Tibial nerve (tissue), 3 donors: ENCODE measurements around the gene ZNF575.

Experiments used
- POLR2A ChIP-seq, 2 donors: fragments of 450-650 bp; IDR thresholded peaks; one replicate each; pipeline ENCODE4 v1.6.1; 2017; ENCODE audit warnings: antibody characterized with exemption in 2 of 2, mild to moderate bottlenecking in 2 of 2, moderate library complexity in 2 of 2
- TF ChIP-seq, protein P1 (sequence below), 5 experiments: fragments of 200-600 bp in 3 of 5; fragments of 450-650 bp in 2 of 5; sonication (generic) in 3 of 5; IDR thresholded peaks; one replicate each; pipeline ENCODE4 v1.5.1; 2016 to 2019; ENCODE audit warnings: antibody characterized with exemption in 5 of 5, mild to moderate bottlenecking in 3 of 5, moderate library complexity in 2 of 5

DNA sequence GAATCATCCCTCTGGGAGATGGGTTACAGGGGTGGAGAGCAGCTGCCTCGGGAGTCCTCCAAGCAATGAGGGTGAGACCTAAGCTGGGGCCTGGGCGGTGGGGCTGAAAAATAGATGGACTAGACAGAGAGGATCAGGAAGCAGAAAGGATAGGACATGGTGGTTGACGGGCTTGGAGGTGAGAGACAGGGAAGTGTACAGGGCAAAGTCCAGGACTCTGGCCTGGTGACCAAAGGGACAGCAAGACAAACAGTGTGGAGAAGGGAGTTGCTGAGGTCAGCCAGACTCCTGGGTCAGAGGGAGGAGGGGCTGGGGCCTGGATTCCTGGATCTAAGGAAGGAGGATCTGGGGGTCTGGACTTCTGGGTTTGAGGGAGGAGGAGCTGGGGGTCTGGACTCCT, 33.9 kb upstream of the ZNF575 start:
- no peak for TF ChIP-seq POLR2A (IDR thresholded peaks at IDR 0.05)
- TF ChIP-seq, protein P1, sequence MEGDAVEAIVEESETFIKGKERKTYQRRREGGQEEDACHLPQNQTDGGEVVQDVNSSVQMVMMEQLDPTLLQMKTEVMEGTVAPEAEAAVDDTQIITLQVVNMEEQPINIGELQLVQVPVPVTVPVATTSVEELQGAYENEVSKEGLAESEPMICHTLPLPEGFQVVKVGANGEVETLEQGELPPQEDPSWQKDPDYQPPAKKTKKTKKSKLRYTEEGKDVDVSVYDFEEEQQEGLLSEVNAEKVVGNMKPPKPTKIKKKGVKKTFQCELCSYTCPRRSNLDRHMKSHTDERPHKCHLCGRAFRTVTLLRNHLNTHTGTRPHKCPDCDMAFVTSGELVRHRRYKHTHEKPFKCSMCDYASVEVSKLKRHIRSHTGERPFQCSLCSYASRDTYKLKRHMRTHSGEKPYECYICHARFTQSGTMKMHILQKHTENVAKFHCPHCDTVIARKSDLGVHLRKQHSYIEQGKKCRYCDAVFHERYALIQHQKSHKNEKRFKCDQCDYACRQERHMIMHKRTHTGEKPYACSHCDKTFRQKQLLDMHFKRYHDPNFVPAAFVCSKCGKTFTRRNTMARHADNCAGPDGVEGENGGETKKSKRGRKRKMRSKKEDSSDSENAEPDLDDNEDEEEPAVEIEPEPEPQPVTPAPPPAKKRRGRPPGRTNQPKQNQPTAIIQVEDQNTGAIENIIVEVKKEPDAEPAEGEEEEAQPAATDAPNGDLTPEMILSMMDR (IDR thresholded peaks at IDR 0.05) = no peak
